OCI-LY7 (cell line): ENCODE measurements around the gene TTC28.

Experiments used
- CTCF ChIP-seq: fragments of 200-600 bp; sonication (generic); conservative IDR thresholded peaks from 2 replicates; pipeline ENCODE4 v1.5.1; 2014; ENCODE audit warnings: mild to moderate bottlenecking, antibody characterized with exemption, low read length, moderate library complexity, mixed read lengths
- EZH2phosphoT487 ChIP-seq: fragments of 200-600 bp; sonication (generic); IDR thresholded peaks from 2 replicates; pipeline ENCODE4 v1.6.1; 2018; ENCODE audit warnings: low read depth, borderline replicate concordance, mild to moderate bottlenecking, mixed run types, antibody characterized with exemption, low read length, moderate library complexity, mixed read lengths

- TF ChIP-seq CTCF = no peak
- TF ChIP-seq EZH2phosphoT487 = no peak
Measured at GRCh38 chr22:28718044-28718443, 38.4 kb upstream of the TTC28 start.
